Measurements from ENCODE around the gene IQGAP3. TPM values are rescaled to one million over a fixed set of nuclear protein-coding genes. Genes with fewer than 3 reads are reported as not detected.

IQGAP3 gene
- total and polyA plus RNA-seq, 11 donors = 0.09 to 5.1 (median 0.25) TPM

- Histone ChIP-seq H3K27me3 (no peaks in the 10 kb centered on the region), H3K36me3 (peaks cover 0 to 24% (median 4%) of the 10 kb centered on the region in 9 donors), H3K27ac (peak overlapping the region in 11 of 12 donors; percentile 17 to 100 (median 97)), H3K4me3 (peak overlapping the region in 2 of 12 donors; percentile 5 to 11), H3K9me3 (no peaks in the 10 kb centered on the region), H3K4me1 (peaks cover 62 to 98% (median 93%) of the 10 kb centered on the region in 12 donors)
- ATAC-seq = no peak
- TF ChIP-seq CTCF (IDR thresholded peaks at IDR 0.05) (no peak), POLR2A (IDR thresholded peaks at IDR 0.05) (no peak)
- intact Hi-C loops (cut with DNase I) = no loop called here
- peak in 1 of 5 donors; percentile 48 for DNase-seq
- 30 to 37% (median 34%) methylated on average over 7 of the region's 7 CpGs for WGBS, 4 donors
Measured at GRCh38 chr1:156494309-156494895, 78.0 kb downstream of the IQGAP3 start.

- peak in 1 of 5 donors; percentile 34 for DNase-seq
- H3K27ac ChIP-seq = peak overlapping the region in 11 of 12 donors; percentile 37 to 100 (median 97)
- TF ChIP-seq CTCF (IDR thresholded peaks at IDR 0.05) (no peak), POLR2A (IDR thresholded peaks at IDR 0.05) (no peak)
- intact Hi-C loops (cut with DNase I) = no loop called here
- peaks cover 64 to 100% (median 100%) of the 10 kb centered on the region in 12 donors for H3K4me1 ChIP-seq
- H3K9me3 ChIP-seq = no peaks in the 10 kb centered on the region
- H3K36me3 ChIP-seq = peaks cover 0 to 24% (median 4%) of the 10 kb centered on the region in 9 donors
- ATAC-seq = no peak
- no peaks in the 10 kb centered on the region for H3K27me3 ChIP-seq
- H3K4me3 ChIP-seq = peak overlapping the region in 5 of 12 donors; percentile 9 to 40 (median 26)
Measured at GRCh38 chr1:156493742-156494141, 78.6 kb downstream of the IQGAP3 start.

GRCh38 chr1:156493154-156493631, 79.2 kb downstream of the IQGAP3 start:
- ATAC-seq (peak in 2 of 4 donors; percentile 1 to 7), DNase-seq (peak in 3 of 5 donors; percentile 67 to 70 (median 69))
- Histone ChIP-seq H3K9me3 (no peaks in the 10 kb centered on the region), H3K4me1 (peaks cover 67 to 100% (median 100%) of the 10 kb centered on the region in 12 donors), H3K27ac (peak overlapping the region; percentile 63 to 100 (median 98)), H3K4me3 (peak overlapping the region in 9 of 12 donors; percentile 9 to 40 (median 25)), H3K27me3 (no peaks in the 10 kb centered on the region), H3K36me3 (peaks cover 0 to 29% (median 6%) of the 10 kb centered on the region in 9 donors)
- TF ChIP-seq CTCF (IDR thresholded peaks at IDR 0.05) (no peak), POLR2A (IDR thresholded peaks at IDR 0.05) (no peak)
- intact Hi-C loops (cut with DNase I) = no loop called here
- 13 to 25% (median 22%) methylated on average over 11 of the region's 11 CpGs for WGBS, 4 donors

- ATAC-seq (no peak), DNase-seq (peak in 4 of 5 donors; percentile 32 to 69 (median 63))
- H3K4me1 ChIP-seq = peaks cover 62 to 100% (median 100%) of the 10 kb centered on the region in 12 donors
- H3K27me3 ChIP-seq = no peaks in the 10 kb centered on the region
- no peaks in the 10 kb centered on the region for H3K9me3 ChIP-seq
- peaks cover 0 to 31% (median 6%) of the 10 kb centered on the region in 9 donors for H3K36me3 ChIP-seq
- WGBS, 4 donors = 16 to 22% (median 16%) methylated on average over 7 of the region's 7 CpGs
- peak overlapping the region; percentile 63 to 100 (median 98) for H3K27ac ChIP-seq
- H3K4me3 ChIP-seq = peak overlapping the region in 9 of 12 donors; percentile 9 to 40 (median 25)
- TF ChIP-seq POLR2A (IDR thresholded peaks at IDR 0.05) (no peak), CTCF (IDR thresholded peaks at IDR 0.05) (no peak)
- intact Hi-C loops (cut with DNase I) = no loop called here
Measured at GRCh38 chr1:156492591-156493080, 79.7 kb downstream of the IQGAP3 start.
